Type B pancreatic cell (in vitro differentiated cells): ENCODE data around the gene SLC9A9. TPM values are rescaled to one million over a fixed set of nuclear protein-coding genes. Genes with fewer than 3 reads are reported as not detected.

Source experiments
- DNase-seq: peaks from one replicate; pipeline ENCODE4 v3.0.0; 2021; ENCODE audit warnings: mixed read lengths; ENCODE audit not compliant: unreplicated experiment; ENCODE audit errors: extremely low spot score
- H3K27ac Mint-ChIP-seq: 2 replicates; pipeline ENCODE4 v1.8.0; 2021; ENCODE audit warnings: mild to moderate bottlenecking, mixed read lengths
- H3K27me3 Mint-ChIP-seq: 2 replicates; pipeline ENCODE4 v1.8.0; 2021; ENCODE audit warnings: mixed read lengths
- H3K36me3 Mint-ChIP-seq: 2 replicates; pipeline ENCODE4 v1.8.0; 2021; ENCODE audit warnings: mixed read lengths
- H3K4me1 Mint-ChIP-seq: one replicate; pipeline ENCODE4 v1.8.0; 2021; ENCODE audit warnings: mixed read lengths; ENCODE audit not compliant: unreplicated experiment
- H3K4me3 Mint-ChIP-seq: 2 replicates; pipeline ENCODE4 v1.8.0; 2021; ENCODE audit warnings: mild to moderate bottlenecking, mixed read lengths
- H3K9me3 Mint-ChIP-seq: 2 replicates; pipeline ENCODE4 v1.8.0; 2021; ENCODE audit warnings: mixed read lengths
- total RNA-seq: library from RNA; stranded (reverse); gene quantifications from 2 replicates; pipeline ENCODE4 v1.2.1, GENCODE V29; 2021; ENCODE audit warnings: low replicate concordance
- TF ChIP-seq, protein P1 (sequence below): fragments of 200-600 bp; sonication (generic); conservative IDR thresholded peaks from 2 replicates; pipeline ENCODE4 v1.5.0; 2021; ENCODE audit warnings: antibody characterized with exemption, mild to moderate bottlenecking

SLC9A9 gene
- total RNA-seq, 1 donor from 2014 or later, result 2.7 TPM

DNA sequence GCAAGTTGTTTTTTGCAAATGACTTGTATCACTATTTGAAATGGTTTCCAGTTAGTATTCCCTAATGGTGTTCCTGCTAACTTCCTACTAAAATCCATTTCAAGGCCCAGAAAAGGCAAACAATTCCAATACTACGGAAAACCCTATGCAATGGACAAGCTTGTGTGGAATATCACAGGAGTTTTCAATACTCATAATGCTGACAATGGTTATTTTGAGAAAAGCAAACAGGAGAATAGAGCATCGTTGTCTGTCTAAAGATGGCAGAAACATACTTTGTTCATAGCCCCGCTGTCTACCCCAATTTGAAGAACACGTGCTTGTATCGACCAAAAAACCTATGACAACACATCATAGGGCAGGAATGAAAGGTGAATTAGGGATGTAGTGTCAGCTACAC is 400.8 kb downstream of the SLC9A9 start:
- Mint-ChIP-seq H3K4me3 (no peak overlapping the region), H3K27me3 (no peaks in the 10 kb centered on the region), H3K9me3 (no peaks in the 10 kb centered on the region), H3K4me1 (peaks cover 8% of the 10 kb centered on the region), H3K27ac (no peak overlapping the region), H3K36me3 (no peaks in the 10 kb centered on the region)
- no peak for DNase-seq
- TF ChIP-seq, protein P1, sequence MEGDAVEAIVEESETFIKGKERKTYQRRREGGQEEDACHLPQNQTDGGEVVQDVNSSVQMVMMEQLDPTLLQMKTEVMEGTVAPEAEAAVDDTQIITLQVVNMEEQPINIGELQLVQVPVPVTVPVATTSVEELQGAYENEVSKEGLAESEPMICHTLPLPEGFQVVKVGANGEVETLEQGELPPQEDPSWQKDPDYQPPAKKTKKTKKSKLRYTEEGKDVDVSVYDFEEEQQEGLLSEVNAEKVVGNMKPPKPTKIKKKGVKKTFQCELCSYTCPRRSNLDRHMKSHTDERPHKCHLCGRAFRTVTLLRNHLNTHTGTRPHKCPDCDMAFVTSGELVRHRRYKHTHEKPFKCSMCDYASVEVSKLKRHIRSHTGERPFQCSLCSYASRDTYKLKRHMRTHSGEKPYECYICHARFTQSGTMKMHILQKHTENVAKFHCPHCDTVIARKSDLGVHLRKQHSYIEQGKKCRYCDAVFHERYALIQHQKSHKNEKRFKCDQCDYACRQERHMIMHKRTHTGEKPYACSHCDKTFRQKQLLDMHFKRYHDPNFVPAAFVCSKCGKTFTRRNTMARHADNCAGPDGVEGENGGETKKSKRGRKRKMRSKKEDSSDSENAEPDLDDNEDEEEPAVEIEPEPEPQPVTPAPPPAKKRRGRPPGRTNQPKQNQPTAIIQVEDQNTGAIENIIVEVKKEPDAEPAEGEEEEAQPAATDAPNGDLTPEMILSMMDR, result no peak

GRCh38 chr3:143445118-143445517 is 403.1 kb downstream of the SLC9A9 start:
- Mint-ChIP-seq H3K36me3 (no peaks in the 10 kb centered on the region), H3K9me3 (no peaks in the 10 kb centered on the region), H3K27ac (no peak overlapping the region), H3K27me3 (no peaks in the 10 kb centered on the region), H3K4me1 (peaks cover 9% of the 10 kb centered on the region), H3K4me3 (no peak overlapping the region)
- TF ChIP-seq, protein P1, result no peak
- no peak for DNase-seq

GRCh38 chr3:143443851-143444331 is 404.4 kb downstream of the SLC9A9 start:
- Mint-ChIP-seq H3K4me3 (no peak overlapping the region), H3K27ac (no peak overlapping the region), H3K9me3 (no peaks in the 10 kb centered on the region), H3K27me3 (no peaks in the 10 kb centered on the region), H3K36me3 (no peaks in the 10 kb centered on the region), H3K4me1 (peaks cover 14% of the 10 kb centered on the region)
- DNase-seq, result no peak
- TF ChIP-seq, protein P1, result no peak

- H3K27me3 Mint-ChIP-seq, result no peaks in the 10 kb centered on the region
- H3K9me3 Mint-ChIP-seq, result no peaks in the 10 kb centered on the region
- H3K4me3 Mint-ChIP-seq, result no peak overlapping the region
- no peaks in the 10 kb centered on the region for H3K36me3 Mint-ChIP-seq
- peaks cover 14% of the 10 kb centered on the region for H3K4me1 Mint-ChIP-seq
- TF ChIP-seq, protein P1, result no peak
- H3K27ac Mint-ChIP-seq, result no peak overlapping the region
- DNase-seq, result no peak
Measured at GRCh38 chr3:143442814-143443447, 405.3 kb downstream of the SLC9A9 start.

- Mint-ChIP-seq H3K4me1 (peaks cover 14% of the 10 kb centered on the region), H3K9me3 (no peaks in the 10 kb centered on the region), H3K27me3 (no peaks in the 10 kb centered on the region), H3K4me3 (no peak overlapping the region), H3K36me3 (no peaks in the 10 kb centered on the region), H3K27ac (no peak overlapping the region)
- DNase-seq, result no peak
- TF ChIP-seq, protein P1, result no peak
Measured at GRCh38 chr3:143441516-143442171, 406.6 kb downstream of the SLC9A9 start.
